Left cardiac atrium (tissue), 4 donors: Measurements from ENCODE around the gene DLG4. TPM values are rescaled to one million over a fixed set of nuclear protein-coding genes. Genes with fewer than 3 reads are reported as not detected.

Experiments used
- ATAC-seq, 2 donors: fragments of 200-7000 bp; cut with Tn5 transposase; one replicate each; pipeline ENCODE4 v1.9.1; 2020; ENCODE audit warnings: mild to moderate bottlenecking in 2 of 2, moderate library complexity in 2 of 2
- DNase-seq: peaks from one replicate; pipeline ENCODE4 v3.0.0-alpha.2; 2020
- intact Hi-C, 2 donors: fragments of 100-400 bp; cut with DNase I; formaldehyde crosslinking; loops; one replicate each; pipeline versions ENCODE4 v1.14.1 to v1.15.1; 2022 to 2023
- long read RNA-seq: library from polyadenylated mRNA; unstranded; transcript quantifications from one replicate; pipeline ENCODE4 v2.0.0, GENCODE V29; 2021
- total RNA-seq, 2 donors: library from RNA; stranded (reverse); fragmentation: NEBNext Ultra II Directional; extraction: Animal tissue kit (Norgen Biotek cat#: 25700); gene quantifications; one replicate each; pipeline ENCODE4 v1.2.1, GENCODE V29; 2021
- donor health status: DM: no; HTN: yes; CAD: no.
- donor health status: DM: no; HTN: yes; CAD: no; lungs with severe emphysema.
- donor health status: DM: yes; HTN: yes; CAD: no.
- donor health status: Dilated cardiomyopathy.

Gene DLG4
- total RNA-seq, result 10 to 100 TPM; 21.3 to 22.9 TPM
- long read RNA-seq, partial matches to known transcripts, result 0 of 4 reads
- long read RNA-seq, other reads (novel, unspliced or antisense), result 4 of 4 reads

DNA sequence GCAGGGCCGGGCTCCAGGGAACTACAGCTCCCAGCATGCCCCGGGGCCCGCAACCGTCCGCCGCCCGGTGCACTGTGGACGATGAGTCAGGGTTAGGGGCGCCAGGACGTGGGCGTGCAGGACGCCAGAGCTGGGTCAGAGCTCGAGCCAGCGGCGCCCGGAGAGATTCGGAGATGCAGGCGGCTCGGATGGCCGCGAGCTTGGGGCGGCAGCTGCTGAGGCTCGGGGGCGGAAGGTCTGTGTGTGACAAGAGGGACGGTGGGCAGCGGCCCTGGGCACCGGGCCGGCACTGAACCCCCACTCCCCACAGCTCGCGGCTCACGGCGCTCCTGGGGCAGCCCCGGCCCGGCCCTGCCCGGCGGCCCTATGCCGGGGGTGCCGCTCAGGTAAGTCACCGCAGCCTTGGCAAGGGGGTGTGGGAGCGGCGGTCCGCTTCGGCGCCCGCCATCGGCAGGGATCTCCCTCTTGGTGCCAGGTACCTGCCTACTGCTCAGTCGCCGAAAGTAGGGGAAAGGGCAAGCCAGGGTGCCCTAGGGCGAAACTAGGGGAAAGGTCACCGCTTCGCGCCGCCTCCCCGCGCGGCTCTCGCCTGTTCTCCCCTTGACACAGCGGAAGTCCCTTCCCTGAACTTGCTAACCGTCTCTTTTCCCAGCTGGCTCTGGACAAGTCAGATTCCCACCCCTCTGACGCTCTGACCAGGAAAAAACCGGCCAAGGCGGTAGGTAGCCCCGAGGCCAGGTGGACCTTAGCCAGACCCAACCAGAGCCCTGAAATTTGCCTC is at the start of gene DLG4, which contains the start of gene ACADVL:
Gene DLG4, minus strand, starts transcription at position 25 of the 781 bp plus-strand sequence.
Gene ACADVL, plus strand, starts transcription at position 127 of the 781 bp plus-strand sequence. Its CDS starts 47 bp downstream, at position 174.
- intact Hi-C loops, result no loop called here
- ATAC-seq, result peak; percentile 82 to 90
- DNase-seq, result peak; percentile 98

DNA sequence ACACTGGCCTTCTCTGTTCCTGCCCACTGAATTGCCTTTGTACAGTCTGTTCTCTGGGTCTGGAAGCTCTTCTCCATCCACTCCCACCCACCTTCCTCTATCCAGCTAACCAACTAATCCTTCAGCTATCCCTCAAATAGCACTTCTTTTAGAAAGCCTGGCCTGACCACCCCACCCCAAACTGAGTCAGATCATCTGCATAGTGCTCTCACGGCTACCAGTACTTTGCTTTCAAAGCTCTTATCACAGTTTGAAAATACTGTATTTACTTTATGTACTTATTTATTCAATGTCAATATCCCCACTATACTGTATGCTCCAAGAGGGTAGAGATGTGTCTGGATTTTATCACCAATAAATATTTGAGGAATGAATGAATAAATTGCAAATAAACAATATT is 47.1 kb upstream of the DLG4 start:
- intact Hi-C loops, result no loop called here
- no peak for DNase-seq
- no peak for ATAC-seq

DNA sequence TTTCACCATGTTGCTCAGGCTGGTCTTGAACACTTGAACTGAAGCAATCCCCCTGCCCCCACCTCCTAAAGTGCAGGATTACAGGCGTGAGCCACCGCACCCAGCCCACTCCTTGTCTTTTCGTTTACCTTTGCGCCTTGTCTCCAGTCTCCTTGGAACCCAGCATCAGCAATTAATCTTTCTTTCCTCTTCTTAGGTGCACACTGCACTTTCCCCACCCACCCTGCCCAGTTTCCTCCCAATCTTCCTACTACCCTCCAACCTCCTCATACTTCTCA is 44.1 kb upstream of the DLG4 start:
- ATAC-seq, result no peak
- DNase-seq, result no peak
- intact Hi-C loops, result no loop called here

DNA sequence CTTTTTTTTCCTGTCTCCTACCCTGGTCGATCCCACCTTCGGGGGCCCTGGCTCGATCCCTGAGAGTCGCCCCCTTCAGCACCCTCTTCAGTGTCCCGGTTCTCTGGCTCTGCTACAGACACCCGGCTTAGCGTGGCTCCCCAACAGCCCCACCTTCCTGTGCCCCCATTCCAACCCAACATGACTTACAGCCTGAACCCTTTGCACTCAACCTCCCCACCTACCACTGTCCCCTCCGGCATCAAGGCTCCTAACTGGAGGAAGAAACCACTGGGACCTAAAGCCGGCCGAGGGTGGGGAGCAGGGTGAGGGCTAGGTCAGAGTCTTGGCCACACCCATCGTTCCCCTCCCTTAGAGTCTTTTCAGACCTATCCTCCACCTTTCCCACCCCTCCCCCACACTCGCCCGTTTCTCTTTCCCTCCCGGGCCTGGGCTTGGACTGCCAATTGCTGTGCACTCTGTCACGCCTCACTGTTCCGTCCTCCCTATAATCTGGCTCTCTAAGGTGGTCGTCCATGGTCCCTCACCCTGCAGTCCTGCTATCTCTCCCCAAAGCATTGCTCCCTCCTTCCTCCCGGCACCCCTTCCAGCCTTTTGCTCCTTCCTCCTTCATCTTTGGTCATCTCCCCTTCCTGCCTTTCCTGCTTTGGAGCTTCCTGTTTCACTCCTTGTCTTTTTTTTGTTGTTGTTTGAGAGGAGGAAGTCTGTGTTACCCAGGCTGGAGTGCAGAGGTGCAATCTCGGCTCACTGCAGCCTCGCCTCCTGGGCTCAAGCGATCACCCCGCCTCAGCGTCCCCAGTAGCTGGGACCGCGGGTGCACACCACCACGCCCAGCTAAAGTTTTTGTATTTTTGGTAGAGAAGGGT is 43.5 kb upstream of the DLG4 start:
- ATAC-seq (peak in 1 of 2 donors; percentile 15), DNase-seq (no peak)
- intact Hi-C loops, result no loop called here

DNA sequence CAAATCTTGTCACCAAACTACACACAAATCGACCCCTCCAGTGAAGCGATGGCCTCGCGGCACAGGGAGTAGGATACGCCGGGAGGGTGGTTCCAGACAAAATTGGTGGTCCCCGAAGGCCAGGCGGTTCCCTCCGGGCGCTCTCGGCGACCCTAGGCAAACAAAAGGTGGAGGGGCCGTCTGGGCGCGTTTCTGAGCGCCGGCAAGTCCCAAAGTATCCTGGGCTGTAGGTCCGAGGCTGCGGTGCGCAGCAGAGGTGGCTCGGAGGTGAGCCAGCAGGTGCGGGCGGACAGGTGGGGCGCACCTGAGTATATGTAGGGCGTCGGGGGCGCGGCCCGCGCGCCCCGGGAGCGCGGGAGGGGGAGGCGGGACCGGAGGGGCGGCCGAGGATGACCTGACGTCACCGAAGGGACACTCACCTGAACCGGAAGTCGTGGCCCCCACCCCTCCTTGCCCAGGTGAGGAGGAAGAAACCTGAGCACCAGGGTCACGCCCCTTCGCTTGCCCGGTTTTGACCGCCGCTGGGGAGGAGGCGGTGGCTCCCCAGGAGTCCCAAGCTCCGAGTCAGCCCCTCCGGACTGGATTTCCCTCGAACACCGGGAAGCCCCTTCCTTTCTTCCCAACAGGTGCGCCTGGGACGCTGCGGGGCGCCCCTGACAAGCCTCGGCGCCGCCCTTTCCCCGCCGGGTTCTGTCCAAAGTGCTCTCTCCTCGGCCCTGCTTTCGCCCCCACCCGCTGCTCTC is 42.7 kb upstream of the DLG4 start, which contains the start of gene CLDN7:
Gene CLDN7, minus strand, starts transcription at position 287 of the 743 bp plus-strand sequence. CDS start 435 bp downstream, outside the sequence.
- ATAC-seq, result no peak

DNA sequence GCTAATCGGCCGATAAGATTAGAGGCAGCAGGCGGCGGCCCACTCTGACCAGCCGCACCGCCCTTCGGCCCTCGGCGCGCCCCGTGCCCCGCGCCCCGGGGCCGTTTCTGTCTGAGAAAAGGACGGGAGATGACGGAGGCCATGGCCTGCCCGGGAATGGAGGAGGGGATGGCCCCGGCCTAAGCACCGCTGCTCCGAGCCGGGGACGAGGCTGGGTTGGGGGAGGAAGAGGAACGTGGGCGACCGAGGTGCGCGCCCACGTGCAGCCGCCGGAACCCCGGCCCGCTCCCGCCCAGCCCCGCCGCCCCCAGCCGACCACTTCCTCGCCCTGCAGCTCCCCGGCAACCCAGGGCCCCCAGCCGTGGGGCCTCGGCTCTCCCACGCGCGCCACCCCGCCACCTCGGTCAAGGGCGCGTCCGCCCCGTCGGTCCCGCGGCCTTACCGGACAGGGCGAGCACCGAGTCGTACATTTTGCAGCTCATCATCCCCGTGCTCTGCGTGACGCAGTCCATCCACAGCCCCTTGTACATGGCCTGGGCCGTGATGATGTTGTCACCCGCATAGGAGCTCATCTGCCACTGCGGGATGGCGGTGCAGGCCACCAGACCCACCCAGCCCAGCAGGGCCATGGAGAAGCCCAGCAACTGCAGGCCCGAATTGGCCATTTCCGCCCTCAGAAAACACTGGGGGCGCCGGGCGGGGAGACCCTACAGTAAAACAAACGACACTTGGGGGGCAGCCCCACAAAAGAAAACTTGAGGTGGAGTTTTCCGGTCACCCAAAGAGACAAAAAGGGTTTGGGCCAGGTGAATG is 41.9 kb upstream of the DLG4 start:
- peak; percentile 27 to 28 for ATAC-seq
- DNase-seq, result no peak
- intact Hi-C loops, result no loop called here

More for the DNA sequence above, 42.7 kb upstream of the DLG4 start, which contains the start of gene CLDN7:
- intact Hi-C loops, result no loop called here
- no peak for DNase-seq

DNA sequence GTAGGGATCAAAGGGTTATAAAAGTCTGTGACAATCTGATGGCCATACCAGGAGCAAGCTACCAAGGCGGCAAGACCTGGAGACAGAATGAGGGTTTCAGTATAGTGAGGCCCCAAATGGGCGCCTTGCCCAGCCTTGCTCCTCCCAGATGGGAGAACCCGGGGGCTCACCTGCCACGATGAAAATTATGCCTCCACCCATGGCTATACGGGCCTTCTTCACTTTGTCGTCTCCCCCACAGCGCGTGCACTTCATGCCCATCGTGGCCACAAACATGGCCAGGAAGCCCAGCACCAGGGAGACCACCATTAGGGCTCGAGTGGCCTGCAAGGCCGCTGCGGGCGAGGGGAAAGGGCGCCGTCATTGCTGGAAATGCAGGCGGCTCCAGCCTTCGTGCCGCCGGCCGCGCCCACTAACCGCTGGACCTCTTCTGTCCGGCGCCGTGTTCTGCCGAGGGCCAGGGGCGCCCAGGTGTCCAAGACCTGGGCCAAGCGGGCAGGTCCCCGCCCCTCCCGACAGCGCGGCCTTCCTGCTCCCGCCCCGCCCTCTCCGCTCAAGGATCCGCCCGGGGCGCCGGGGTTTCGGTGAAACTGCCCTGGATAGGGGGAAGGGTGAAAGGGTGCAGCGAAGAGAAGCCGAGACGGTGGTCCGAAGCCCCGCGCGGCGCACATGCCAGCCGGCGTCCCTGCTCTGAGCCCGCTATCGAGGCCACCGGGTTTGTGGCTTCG is 41.2 kb upstream of the DLG4 start:
- DNase-seq (no peak), ATAC-seq (peak; percentile 66 to 68)
- intact Hi-C loops, result no loop called here

DNA sequence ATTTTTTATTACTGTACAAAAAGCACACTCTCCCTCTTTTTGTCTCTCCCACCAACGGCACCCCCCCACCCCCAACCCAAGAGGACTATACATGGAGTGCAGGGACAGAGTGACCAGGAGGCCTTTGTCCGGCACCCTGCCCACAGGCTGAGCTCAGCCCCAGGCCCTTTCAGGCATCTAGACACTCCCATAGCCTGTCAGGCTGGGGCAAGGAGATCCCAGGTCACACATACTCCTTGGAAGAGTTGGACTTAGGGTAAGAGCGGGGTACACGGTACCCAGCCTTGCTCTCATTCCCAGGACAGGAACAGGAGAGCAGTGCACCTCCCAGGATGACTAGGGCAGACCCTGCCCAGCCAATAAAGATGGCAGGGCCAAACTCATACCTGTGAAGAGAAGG is 40.5 kb upstream of the DLG4 start:
- ATAC-seq (no peak), DNase-seq (no peak)
- intact Hi-C loops, result no loop called here

DNA sequence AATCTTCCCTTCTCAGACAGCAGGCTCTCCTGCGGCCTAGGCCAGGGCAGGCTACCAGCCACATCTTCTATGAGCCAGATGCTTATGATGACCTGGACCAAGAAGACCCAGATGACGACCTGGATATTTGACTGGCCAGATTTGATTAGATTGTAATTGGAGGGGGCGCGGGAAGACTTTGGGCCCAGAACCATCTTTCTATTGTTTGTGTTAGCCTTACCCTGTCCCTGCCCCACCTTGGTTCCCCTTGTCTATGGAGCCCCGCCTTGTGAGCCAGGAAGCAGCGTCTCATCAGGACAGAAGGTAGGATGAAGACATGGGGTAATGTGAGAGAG is 39.9 kb upstream of the DLG4 start:
- ATAC-seq, result no peak
- intact Hi-C loops, result no loop called here
- DNase-seq, result no peak

DNA sequence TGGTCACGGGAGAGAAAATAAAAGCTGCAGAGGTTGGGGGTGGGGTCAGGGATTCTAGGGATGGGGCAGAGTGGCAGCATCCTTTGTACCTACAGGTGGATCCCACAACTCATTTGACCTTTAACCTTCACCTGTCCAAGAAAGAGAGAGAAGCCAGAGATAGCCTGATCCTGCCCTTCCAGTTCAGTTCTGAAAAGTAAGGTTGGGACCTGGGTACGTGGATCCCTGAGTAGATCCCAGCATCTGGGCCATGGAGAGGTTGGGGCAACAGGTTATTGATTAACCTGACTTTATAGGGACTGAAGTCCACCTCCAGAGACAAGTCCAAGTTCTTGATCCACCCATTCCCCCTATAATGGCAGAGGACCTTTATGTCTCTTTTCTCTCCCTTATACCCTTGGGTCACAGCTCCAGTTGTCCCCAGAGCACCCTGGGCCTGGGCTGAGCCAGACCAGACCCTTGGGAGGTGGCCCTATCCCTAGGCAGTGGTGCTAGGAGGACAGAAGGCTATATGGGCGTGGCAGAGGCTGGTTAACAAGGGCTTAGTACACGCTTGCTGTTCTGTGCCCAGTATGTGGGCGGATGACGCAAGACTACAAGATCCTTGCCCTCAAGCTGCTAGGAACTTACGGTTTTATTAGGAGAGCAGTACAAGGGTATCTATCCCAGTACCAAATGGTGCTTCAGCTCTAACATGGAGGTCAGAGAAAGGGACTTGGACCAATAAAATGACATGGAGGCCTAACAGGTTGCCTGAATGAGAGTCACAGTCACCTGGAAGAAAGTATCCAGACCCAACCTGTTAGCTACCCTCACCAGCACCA is 39.3 kb upstream of the DLG4 start:
- peak; percentile 48 for DNase-seq

DNA sequence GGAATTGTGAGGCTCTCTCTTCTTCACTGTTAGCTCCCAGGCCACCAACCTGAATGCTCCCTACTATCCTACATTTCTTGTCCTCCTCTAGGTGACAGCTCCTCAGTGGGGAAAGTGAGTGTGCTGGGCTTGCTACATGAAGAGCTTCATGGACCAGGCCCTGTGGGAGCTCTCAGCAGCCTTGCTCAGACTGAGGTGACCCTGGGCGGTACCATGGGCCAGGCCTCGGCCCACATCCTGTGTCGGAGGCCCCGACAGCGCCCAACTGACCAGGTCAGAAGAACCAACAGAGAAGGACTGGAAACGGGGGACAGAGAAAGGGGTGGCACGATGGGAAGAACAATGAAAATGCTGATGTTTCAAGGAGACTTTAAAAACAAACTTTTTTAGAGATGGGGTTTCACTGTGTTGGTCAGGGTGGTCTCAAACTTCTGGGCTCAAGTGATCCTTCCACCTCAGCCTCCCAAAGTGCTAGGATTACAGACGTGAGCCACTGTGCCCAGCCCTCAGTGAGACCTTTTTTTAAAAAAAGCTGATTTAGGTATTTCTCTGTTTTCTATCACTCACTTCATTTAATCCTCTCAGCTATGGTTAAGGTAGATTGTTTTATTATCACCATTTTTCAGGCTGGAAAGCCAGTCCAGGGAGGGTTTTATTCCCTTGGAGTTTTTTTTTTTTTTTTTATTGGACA is 37.3 kb upstream of the DLG4 start:
- no peak for DNase-seq
- ATAC-seq, result no peak
- intact Hi-C loops, result no loop called here

More for the DNA sequence above, 39.3 kb upstream of the DLG4 start:
- ATAC-seq, result no peak
- intact Hi-C loops, result no loop called here

DNA sequence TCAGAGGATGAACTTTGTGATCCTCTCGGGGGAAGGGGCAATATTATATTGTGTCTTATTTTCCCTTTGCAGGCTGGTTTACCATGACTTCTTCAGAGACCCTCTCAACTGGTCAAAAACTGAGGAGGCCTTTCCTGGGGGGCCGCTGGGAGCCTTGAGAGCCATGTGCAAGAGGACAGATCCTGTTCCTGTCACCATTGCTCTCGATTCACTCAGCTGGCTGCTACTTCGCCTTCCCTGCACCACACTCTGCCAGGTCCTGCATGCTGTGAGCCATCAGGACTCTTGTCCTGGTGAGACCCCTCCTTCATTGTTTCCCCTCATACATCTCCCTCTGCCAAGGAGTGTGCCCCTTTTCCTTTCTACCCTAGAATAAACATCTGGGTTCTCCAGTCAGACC is 34.9 kb upstream of the DLG4 start:
- intact Hi-C loops, result no loop called here
- ATAC-seq, result no peak
- DNase-seq, result no peak

DNA sequence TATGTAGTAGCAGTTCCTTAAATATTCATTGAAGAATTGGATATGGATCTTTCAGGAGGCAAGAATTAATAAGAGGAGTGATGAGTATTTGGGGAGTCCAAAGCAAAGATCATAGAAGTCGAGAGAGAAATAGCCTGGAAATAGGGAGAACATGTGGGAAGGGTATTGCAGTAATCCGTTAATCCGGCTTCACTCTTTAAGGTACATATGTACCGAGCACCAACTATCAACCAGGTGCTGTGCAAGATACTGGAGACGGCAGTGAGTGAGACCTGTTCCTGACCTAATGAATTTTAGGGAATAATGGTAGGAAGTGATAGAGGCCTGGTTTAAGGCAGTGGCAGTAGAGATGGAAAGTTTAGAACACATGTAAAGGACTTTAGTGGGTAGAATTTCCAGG is 33.4 kb upstream of the DLG4 start:
- intact Hi-C loops, result no loop called here
- no peak for DNase-seq
- no peak for ATAC-seq

DNA sequence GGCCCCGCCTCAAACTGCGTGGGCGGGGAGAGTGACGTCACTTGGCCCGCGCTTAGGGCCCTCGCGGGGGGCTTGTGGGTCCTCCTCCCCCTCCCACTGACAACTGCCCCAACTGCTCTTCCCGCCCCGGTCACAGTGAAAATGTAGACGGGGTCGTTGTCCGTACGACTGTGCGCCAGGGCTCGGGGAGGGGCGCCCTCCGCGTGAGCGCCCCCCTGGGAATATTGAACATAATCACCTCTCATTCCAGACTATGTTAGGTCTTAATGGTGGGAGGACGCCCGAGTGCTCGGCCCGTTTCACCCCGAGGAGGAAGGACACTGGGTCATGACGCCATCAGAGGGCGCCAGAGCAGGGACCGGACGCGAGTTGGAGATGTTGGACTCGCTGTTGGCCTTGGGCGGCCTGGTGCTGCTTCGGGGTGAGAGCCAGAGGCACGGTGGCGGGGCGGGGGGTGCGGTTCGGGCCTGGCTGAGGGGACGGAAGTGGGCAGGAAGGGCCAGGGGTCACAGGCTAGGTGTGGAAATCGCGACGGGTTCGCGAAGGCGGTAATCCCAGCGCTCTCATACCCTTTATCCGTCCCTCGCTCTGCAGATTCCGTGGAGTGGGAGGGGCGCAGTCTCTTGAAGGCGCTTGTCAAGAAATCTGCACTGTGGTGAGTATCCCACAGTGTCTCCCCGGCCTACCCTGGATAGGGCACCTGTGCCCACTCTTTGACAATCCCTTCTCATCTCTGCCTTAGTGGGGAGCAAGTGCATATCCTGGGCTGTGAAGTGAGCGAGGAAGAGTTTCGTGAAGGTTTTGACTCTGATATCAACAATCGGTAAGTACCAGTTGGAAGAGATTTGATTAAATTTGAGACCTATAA is 32.8 kb upstream of the DLG4 start, which contains the start of gene ELP5:
Gene ELP5, plus strand, starts transcription at position 40 of the 868 bp plus-strand sequence. Its CDS starts 336 bp downstream, at position 376.
- intact Hi-C loops, result no loop called here
- ATAC-seq (peak; percentile 77 to 80), DNase-seq (peak; percentile 97)

DNA sequence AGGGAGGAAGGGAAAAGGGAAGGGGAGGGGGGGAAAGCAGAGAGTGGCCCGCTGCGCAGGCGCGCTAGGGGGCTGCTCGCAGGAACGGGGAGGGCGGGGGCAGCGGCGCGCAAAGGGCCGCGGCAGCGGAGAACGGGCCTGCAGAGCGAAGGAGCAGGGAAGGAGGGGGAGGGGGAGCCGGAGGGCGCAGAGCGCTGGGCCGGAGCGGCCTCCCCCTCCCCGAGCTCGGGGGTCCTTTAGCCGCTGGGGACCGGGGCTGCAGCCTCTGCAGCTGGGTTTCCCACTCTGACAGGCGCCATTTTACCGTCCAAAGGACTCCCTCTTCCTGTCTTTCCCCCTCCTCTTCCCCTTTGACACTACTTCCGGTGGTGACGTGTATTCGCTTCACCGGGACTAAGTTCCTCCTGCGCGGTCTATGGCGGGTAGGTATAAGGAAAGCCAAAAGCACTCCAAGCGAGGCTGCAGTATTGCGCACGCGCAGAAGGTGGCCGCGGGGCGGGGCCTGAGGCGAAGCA is 32.1 kb upstream of the DLG4 start, which contains the start of gene CTDNEP1:
Gene CTDNEP1, minus strand, starts transcription at position 74 of the 515 bp plus-strand sequence. CDS start 438 bp downstream, outside the sequence.
- ATAC-seq (peak; percentile 94 to 97), DNase-seq (peak; percentile 98)
- intact Hi-C loops, result no loop called here
